Stimulated activated CD8-positive, alpha-beta memory T cell treated with anti-CD3 and anti-CD28 coated beads, Interleukin-15, amount 100 ng/mL, for 4 hours (primary cell): ENCODE data around the gene TMPRSS13.
"Not testable (repeated sequence)": the region's sequence is repeated elsewhere in the genome, so short reads cannot be mapped to it uniquely, and the experiment has no call there.

Experiments
- DNase-seq, 2 donors: peaks; one replicate each; pipeline ENCODE4 v3.0.0-alpha.2; 2020; ENCODE audit warnings: low read depth in 2 of 2

The TMPRSS13 gene

GRCh38 chr11:117930668-117931330, 1.6 kb upstream of the TMPRSS13 start:
- DNase-seq: peak in 1 of 2 donors; percentile 27

GRCh38 chr11:117929916-117930570, 841 bp upstream of the TMPRSS13 start:
- no peak for DNase-seq

GRCh38 chr11:117928446-117929141, 608 bp downstream of the TMPRSS13 start:
- no peak for DNase-seq

DNA sequence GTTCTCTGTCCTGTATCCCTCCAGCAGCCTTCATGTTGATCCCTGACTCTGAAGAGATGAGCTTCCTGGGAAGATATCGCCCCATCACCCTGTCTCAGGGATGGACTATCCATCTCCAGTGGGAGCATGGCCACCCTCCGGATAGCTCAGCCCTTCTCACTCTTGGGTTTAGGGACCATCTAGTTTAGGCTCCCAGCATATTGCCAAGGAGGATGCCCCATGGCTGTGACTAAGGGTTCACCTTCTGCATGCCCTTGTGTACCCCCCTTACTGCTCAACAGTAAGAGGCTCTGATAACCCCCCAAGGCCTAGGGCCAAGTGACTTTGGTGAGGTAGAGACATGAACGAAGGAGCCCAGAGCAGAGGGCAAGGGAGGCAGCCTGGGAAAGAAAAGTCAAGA, 1.3 kb downstream of the TMPRSS13 start:
- DNase-seq: no peak

DNA sequence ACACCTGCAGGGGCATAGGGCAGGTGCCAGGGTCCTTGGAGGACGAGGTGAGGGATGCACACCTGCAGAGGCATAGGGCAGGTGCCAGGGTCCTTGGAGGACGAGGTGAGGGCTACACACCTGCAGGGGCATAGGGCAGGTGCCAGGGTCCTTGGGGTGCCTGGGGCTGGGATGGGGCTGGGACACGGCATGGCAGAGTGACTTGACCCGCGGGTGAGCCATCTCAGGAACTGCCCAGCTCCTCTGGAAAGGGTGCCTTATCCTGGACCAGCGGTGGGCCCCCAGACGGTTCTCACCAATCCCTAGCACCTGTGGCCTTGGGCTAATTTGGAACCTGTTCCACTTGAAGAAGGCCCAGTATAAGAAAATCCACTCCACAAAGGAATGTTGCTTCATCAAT, 3.0 kb downstream of the TMPRSS13 start:
- not testable (repeated sequence) for DNase-seq

DNA sequence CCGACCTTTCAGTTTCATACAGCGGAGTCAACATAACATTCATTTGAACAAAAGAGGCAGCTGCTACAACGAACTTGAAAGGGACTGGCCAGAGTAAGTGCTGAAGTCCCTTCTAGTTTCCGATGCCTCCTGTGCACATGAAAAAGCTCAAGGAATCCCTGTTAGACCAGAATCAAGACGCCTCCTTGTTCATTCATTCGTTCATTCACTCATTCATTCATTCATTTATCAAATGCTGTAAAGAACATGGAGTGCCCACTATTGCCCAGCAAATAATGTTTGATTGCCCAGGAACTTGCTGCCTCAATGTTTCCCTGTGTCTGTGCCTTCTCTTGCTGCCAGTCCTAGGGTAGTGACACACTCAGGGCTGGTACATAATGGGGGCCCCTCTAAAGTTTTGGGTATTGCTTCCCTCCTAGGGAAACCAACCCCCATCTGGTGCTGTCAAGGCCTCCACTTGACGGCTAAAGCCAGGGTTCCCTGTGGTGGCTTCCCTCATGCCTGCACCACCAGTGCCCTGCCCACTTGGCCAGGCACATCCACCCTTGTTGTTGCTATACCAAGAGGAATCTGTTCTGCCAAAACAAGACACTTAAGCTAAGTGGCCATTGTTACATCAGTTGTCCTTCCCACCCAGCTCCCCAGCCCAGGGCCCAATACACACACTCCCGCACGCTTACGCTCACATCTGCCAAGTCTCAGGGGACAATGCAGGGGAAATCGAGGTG, 3.8 kb downstream of the TMPRSS13 start:
- no peak for DNase-seq

DNA sequence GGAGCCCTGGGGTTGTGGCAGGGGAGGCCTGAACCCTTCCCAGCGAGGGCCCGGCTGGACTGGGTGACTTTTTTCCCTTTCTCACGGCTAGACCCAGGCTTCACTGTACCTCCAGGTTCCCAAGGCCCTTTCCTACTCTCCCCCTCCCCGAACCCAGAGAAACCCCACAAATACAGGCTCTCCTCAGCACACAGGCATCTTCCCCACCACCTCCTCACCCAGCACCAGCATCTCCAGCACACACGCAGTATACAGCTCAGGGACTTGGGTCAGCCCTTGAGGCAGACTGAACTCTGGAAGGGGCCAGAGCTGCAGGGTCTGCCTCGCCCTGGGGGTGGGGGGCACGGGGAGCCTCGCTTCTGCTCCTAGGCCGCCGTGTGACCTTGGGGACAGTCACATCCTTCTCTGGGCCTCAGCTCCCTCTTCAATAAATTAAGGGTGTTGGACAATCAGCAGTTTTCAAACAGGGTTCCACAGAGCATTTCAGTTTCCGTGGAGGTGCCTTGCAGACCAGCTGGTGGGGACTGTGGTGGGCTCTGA, 4.5 kb downstream of the TMPRSS13 start:
- DNase-seq: no peak

- DNase-seq: no peak
Measured at GRCh38 chr11:117923773-117924172, 5.4 kb downstream of the TMPRSS13 start.

- DNase-seq: no peak
Measured at GRCh38 chr11:117923275-117923674, 5.9 kb downstream of the TMPRSS13 start.

- no peak for DNase-seq
Measured at GRCh38 chr11:117921893-117922292, 7.3 kb downstream of the TMPRSS13 start.

DNA sequence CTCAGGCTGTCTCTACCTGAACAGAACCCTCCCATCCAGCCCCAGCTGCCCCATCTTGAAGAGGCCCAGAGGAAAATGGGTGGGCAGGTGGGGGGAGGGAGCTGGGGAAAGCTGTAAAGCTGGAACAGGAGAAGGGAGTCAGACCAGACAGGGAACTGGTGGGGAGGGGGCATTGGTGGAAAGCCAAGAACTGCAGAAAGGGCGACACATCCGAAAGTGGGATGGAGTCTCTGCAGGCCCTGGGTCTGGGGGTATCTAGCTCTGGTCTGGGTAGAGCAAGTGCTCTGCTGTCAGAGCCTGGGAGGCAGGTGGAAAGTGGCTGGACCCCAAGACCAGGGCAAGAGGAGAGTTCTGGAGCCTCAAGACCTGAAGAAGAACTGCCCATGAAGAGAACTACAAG, 7.7 kb downstream of the TMPRSS13 start:
- no peak for DNase-seq

DNA sequence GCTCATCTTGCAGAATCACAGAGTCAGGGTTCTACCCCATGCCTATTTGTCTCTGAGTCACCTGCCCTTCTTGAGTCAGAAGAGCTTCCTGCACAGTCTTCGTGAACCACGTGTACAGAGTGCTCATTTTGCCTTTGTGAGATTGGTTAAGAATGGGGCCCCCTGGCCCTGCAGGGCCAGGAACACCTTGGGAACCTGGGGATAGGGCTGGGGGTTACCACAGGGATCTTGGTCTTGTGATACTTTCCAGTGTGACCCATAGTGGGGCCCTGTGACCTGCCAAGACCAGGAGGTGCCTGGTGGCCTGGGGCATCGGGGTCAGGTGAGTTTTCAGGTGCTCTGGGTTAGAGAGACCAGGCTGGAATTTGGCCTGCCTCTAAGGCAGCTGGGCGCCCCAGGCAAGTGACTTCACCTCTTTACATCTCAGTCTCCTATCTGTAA, 9.4 kb downstream of the TMPRSS13 start:
- no peak for DNase-seq

GRCh38 chr11:117919341-117919740, 9.9 kb downstream of the TMPRSS13 start:
- DNase-seq: no peak

DNA sequence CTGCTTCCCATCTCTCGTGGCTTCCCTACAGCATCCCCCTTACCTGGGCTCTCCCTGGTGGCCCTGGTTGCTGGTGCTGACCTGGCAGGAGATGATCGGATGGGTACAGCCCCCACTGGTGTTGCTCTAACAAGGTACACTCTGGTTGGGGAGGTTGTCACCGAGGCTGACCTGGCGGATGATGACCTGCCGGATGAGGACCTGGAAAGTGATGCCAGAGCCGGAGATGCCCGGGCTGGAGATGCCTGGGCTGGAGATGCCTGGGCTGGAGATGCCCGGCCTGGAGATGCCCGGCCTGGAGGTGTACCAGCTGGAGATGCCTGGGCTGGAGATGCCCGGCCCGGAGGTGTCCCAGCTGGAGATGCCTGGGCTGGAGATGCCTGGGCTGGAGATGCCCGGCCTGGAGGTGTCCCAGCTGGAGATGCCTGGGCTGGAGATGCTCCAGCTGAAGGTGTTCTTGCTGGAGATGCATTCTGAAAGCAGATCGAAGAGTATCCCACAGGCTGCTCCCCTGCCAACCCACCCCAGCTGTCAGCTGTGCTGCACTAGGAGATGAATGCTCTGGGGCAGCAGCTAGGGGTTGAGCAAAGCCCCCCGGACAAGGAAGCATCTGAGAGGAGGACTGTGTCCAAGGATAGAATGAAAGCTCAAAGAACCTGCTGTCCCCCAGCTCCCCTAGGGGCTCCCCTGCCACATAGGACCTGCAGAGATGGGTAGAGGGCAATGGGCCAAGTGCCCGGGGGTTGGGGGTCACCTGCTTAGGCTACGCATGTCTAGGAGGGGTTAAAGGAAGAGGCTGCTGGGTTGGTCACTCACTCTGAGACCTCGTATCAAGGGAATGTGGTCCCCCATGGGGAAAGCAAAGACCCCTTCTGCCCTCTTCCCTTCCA, 10.6 kb downstream of the TMPRSS13 start:
- DNase-seq: no peak

DNA sequence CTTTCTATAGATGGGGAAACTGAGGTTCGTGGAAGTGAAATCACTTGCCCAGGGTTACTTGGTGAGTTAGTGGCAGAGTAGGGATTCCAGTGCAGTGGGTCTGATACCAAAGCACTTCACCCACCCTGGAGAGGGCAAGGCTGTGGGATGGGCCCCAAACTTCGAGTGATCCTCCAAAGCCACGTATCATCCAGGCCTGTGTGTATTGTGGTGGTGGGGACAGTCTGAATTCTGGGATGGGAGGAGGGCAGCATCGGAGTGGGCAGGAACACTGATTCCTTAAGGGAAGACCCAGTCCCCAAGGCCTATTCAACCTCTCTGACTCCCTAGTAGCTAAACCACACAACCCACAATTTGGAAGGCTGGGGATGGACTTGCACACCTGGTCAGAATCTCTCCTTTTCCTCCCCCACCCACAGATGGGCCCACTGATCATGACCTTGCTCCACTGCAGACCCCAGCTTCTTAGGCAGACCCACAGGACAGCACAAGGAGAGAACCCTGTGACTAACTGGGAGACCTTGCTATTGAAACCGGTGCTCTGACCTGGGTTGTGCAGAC, 11.5 kb downstream of the TMPRSS13 start:
- no peak for DNase-seq

GRCh38 chr11:117916956-117917355, 12.2 kb downstream of the TMPRSS13 start:
- DNase-seq: no peak

- no peak for DNase-seq
Measured at GRCh38 chr11:117915672-117916235, 13.4 kb downstream of the TMPRSS13 start.

GRCh38 chr11:117914991-117915618, 14.1 kb downstream of the TMPRSS13 start:
- DNase-seq: no peak

DNA sequence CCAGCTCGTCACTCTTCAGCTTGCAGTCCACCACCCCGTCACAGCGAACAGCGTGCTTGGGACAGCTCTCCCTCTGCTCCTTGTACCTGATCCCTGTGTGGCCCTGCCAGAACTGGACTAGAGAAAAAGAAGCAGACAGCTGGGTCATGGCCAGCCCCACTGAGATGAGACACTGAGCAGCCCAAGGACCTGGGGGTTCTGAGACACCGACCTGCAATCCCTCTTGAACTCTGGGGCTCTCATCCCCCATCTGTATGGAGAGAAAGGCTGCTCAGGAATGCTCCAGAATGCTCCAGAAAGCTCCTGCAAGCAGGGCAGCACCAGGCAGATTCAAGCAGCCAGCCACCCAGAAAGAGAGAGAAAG, 14.8 kb downstream of the TMPRSS13 start:
- DNase-seq: no peak
